Endothelial cell of umbilical vein (primary cell): ENCODE results near the gene ABCG5. TPM values are rescaled to one million over a fixed set of nuclear protein-coding genes. Genes with fewer than 3 reads are reported as not detected.

ENCODE experiments used
- BruUV-seq: library from RNA; stranded (reverse); fragments of 400-500 nt; replicated peaks from 2 replicates; lab custom pipeline; 2021; lab: Mats Ljungman, UMichigan
- CTCF ChIA-PET: fragments of 300-600, 350-600 bp; sonication (Branson Sonifier 250); formaldehyde crosslinking; loops from one replicate; lab custom pipeline; 2021; ENCODE audit warnings: antibody characterized with exemption, inconsistent platforms; lab: Charles Lee
- POLR2A ChIA-PET: fragments of 300-600, 350-600 bp; sonication (Branson Sonifier 250); formaldehyde crosslinking; loops from one replicate; lab custom pipeline; 2021; ENCODE audit warnings: antibody characterized with exemption, inconsistent platforms; lab: Charles Lee
- DNase-seq: peaks from one replicate; pipeline ENCODE4 v3.0.0-alpha.2; 2011; ENCODE audit warnings: low read depth, low spot score
- FAIRE-seq: peaks from 2 replicates; lab custom pipeline; 2011; peaks lifted over from hg19 to GRCh38; lab: Jason Lieb, UNC
- H2AFZ ChIP-seq: 2 replicates; pipeline ENCODE4 v1.6.0; 2012; ENCODE audit warnings: low read depth, low read length, control low read depth, inconsistent platforms
- H3K27ac ChIP-seq: 2 replicates; pipeline ENCODE4 v1.5.1; 2011; ENCODE audit warnings: low read depth, mild to moderate bottlenecking, control low read depth, low read length, moderate library complexity; ENCODE audit not compliant: insufficient read depth
- H3K27me3 ChIP-seq, 2 experiments: 2 replicates each; pipeline versions ENCODE4 v1.6.0 to v1.6.1; 2011; ENCODE audit warnings: low read length in 2 of 2, mixed read lengths in 1 of 2; ENCODE audit not compliant: control insufficient read depth in 2 of 2, insufficient read depth in 2 of 2
- H3K36me3 ChIP-seq, 2 experiments: 2 replicates in 1 of 2; 3 replicates in 1 of 2; pipeline ENCODE4 v1.5.1; 2011; ENCODE audit warnings: low read length in 2 of 2, mild to moderate bottlenecking in 1 of 2, moderate library complexity in 1 of 2; ENCODE audit not compliant: control insufficient read depth in 2 of 2, insufficient read depth in 2 of 2; ENCODE audit errors: extremely low read depth in 1 of 2
- H3K4me1 ChIP-seq: 3 replicates; pipeline ENCODE4 v1.5.1; 2011; ENCODE audit warnings: mild to moderate bottlenecking, low read length; ENCODE audit not compliant: control insufficient read depth, insufficient read depth; ENCODE audit errors: extremely low read depth
- H3K4me2 ChIP-seq: 2 replicates; pipeline ENCODE4 v1.6.1; 2011; ENCODE audit warnings: low read length, control low read depth, mixed read lengths; ENCODE audit not compliant: insufficient read depth
- H3K4me3 ChIP-seq, 3 experiments: fragments of 200-600 bp in 1 of 3; sonication (generic), shearing (Covaris generic) in 1 of 3; replicated peaks in 1 of 3; 2 replicates each; pipeline ENCODE4 v1.5.1; 2011 to 2016; ENCODE audit warnings: control low read depth in 3 of 3, low read length in 3 of 3, mild to moderate bottlenecking in 2 of 3, inconsistent platforms in 1 of 3, low read depth in 1 of 3, moderate library complexity in 1 of 3; ENCODE audit not compliant: insufficient read depth in 1 of 3
- H3K79me2 ChIP-seq: 2 replicates; pipeline ENCODE4 v1.6.0; 2012; ENCODE audit warnings: low read length, inconsistent platforms; ENCODE audit not compliant: control insufficient read depth, insufficient read depth
- H3K9ac ChIP-seq: replicated peaks from 2 replicates; pipeline ENCODE3; 2011; ENCODE audit warnings: low read length, control low read depth; ENCODE audit not compliant: insufficient read depth; ENCODE audit errors: extremely low read depth
- H3K9me1 ChIP-seq: replicated peaks from 3 replicates; pipeline ENCODE4 v1.6.0; 2011; ENCODE audit warnings: mild to moderate bottlenecking, low read length; ENCODE audit not compliant: control insufficient read depth, insufficient read depth; ENCODE audit errors: extremely low read depth
- H3K9me3 ChIP-seq: replicated peaks from 2 replicates; pipeline ENCODE4 v1.5.1; 2012; ENCODE audit warnings: low read length, inconsistent platforms; ENCODE audit not compliant: control insufficient read depth, insufficient read depth
- H4K20me1 ChIP-seq: replicated peaks from 2 replicates; pipeline ENCODE3; 2011; ENCODE audit warnings: mild to moderate bottlenecking, low read length; ENCODE audit not compliant: control insufficient read depth, insufficient read depth; ENCODE audit errors: extremely low read depth
- CTCF ChIP-seq, 2 donors: IDR thresholded peaks; 1 replicate in 1 of 2; 2 replicates in 1 of 2; pipeline ENCODE4 v1.5.1; 2011; ENCODE audit warnings: low read length in 2 of 2, mild to moderate bottlenecking in 2 of 2, moderate library complexity in 2 of 2, control low read depth in 1 of 2, inconsistent platforms in 1 of 2, low read depth in 1 of 2; ENCODE audit not compliant: insufficient read depth in 1 of 2; ENCODE audit errors: extremely low read depth in 1 of 2
- EZH2 ChIP-seq: IDR thresholded peaks from 2 replicates; pipeline ENCODE4 v1.6.1; 2012; ENCODE audit warnings: borderline replicate concordance, low read depth, mild to moderate bottlenecking, moderate library complexity, low read length, inconsistent platforms; ENCODE audit not compliant: severe bottlenecking
- FOS ChIP-seq: IDR thresholded peaks from 2 replicates; pipeline ENCODE4 v1.6.1; 2011; ENCODE audit warnings: mild to moderate bottlenecking, low read length, moderate library complexity, borderline replicate concordance; ENCODE audit not compliant: insufficient read depth
- GATA2 ChIP-seq: IDR thresholded peaks from 2 replicates; pipeline ENCODE4 v1.7.0; 2011; ENCODE audit warnings: low read depth, mild to moderate bottlenecking, moderate library complexity, mixed read lengths, low read length; ENCODE audit not compliant: insufficient read length, insufficient read depth
- JUN ChIP-seq: IDR thresholded peaks from 2 replicates; pipeline ENCODE4 v1.6.1; 2011; ENCODE audit warnings: borderline replicate concordance, low read depth; ENCODE audit not compliant: insufficient read length, insufficient read depth
- MAX ChIP-seq: IDR thresholded peaks from 2 replicates; pipeline ENCODE4 v1.6.1; 2011; ENCODE audit not compliant: insufficient read depth, insufficient read length
- MYC ChIP-seq: IDR thresholded peaks from one replicate; pipeline ENCODE4 v1.6.1; 2011; ENCODE audit warnings: mild to moderate bottlenecking, low read depth, low read length
- POLR2A ChIP-seq: IDR thresholded peaks from 2 replicates; pipeline ENCODE4 v1.6.1; 2012; ENCODE audit warnings: low read depth, mild to moderate bottlenecking, control low read depth, low read length
- POLR2AphosphoS5 ChIP-seq: IDR thresholded peaks from 2 replicates; pipeline ENCODE4 v1.6.1; 2012; ENCODE audit warnings: low read depth, mild to moderate bottlenecking, control low read depth, low read length, moderate library complexity; ENCODE audit not compliant: insufficient read depth
- dilution Hi-C: fragments of 300-500 bp; cut with MboI; formaldehyde crosslinking; loops from one replicate; pipeline ENCODE4 v1.15.0; 2019; ENCODE audit warnings: low sequenced_read_pairs; ENCODE audit not compliant: extremely low pct_ligation_motif_present
- intact Hi-C: fragments of 100-400 bp; cut with micrococcal nuclease; formaldehyde crosslinking; loops from one replicate; pipeline ENCODE4 v1.10.0; 2022
- polyA plus RNA-seq, 4 experiments: library from polyadenylated mRNA; depleted of rRNA in 3 of 4; stranded (reverse) in 3 of 4; unstranded in 1 of 4; fragments of >200 nt; gene quantifications; 2 replicates each; pipeline versions ENCODE4 v1.2.1 to v1.2.3, GENCODE V29; 2011 to 2012; ENCODE audit warnings: missing spikeins in 1 of 4
- total RNA-seq: library from RNA; stranded (reverse); gene quantifications from 2 replicates; pipeline ENCODE4 v1.2.3, GENCODE V29; 2021

Gene ABCG5
- total and polyA plus RNA-seq, 2 donors (not counting 3 experiments of a cell fraction or from before 2014, with no cell fraction given): not detected

GRCh38 chr2:43839776-43840564, 1.3 kb upstream of the ABCG5 start:
- ChIA-PET CTCF (no interaction called here), POLR2A (no interaction called here)
- Histone ChIP-seq H3K4me3 (no peak overlapping the region), H3K27me3 (peaks cover 3 to 4% of the 10 kb centered on the region in 2 experiments), H3K4me2 (no peak overlapping the region), H3K9me3 (no peaks in the 10 kb centered on the region), H3K79me2 (no peaks in the 10 kb centered on the region), H3K9ac (no peak overlapping the region), H3K9me1 (no peaks in the 10 kb centered on the region), H3K36me3 (no peaks in the 10 kb centered on the region), H3K4me1 (no peaks in the 10 kb centered on the region), H3K27ac (no peak overlapping the region), H2AFZ (no peak overlapping the region), H4K20me1 (no peaks in the 10 kb centered on the region)
- intact Hi-C loops: no loop called here
- BruUV-seq: no TSS peak
- DNase-seq: no peak
- TF ChIP-seq EZH2 (no peak), GATA2 (no peak), CTCF (IDR thresholded peaks at IDR 0.05; ENCODE audit: extremely low read depth in 1 of 2, insufficient read depth in 1 of 2, low read depth in 1 of 2, low read length in 2 of 2) (no peak), POLR2A (no peak), FOS (no peak), POLR2AphosphoS5 (no peak), MYC (no peak), MAX (no peak), JUN (no peak)
- FAIRE-seq: no peak
- dilution Hi-C loops: no loop called here
